PC-9 (cell line): Measurements from ENCODE around the gene AADACL2. TPM values are rescaled to one million over a fixed set of nuclear protein-coding genes. Genes with fewer than 3 reads are reported as not detected.

Source experiments
- Bru-seq: library from RNA; stranded (reverse); fragments of 400-500 nt; gene quantifications from one replicate; lab custom pipeline; 2021; lab: Mats Ljungman, UMichigan
- BruChase-seq, 2 experiments: library from RNA; stranded (reverse); fragments of 400-500 nt; gene quantifications; one replicate each; lab custom pipeline; 2021; lab: Mats Ljungman, UMichigan
- BruUV-seq: library from RNA; stranded (reverse); fragments of 400-500 nt; replicated peaks from 2 replicates; lab custom pipeline; 2021; lab: Mats Ljungman, UMichigan
- CTCF ChIA-PET: fragments of 300-600 bp; sonication (Branson Sonifier 250); formaldehyde crosslinking; loops from one replicate; lab custom pipeline; 2022; ENCODE audit warnings: antibody characterized with exemption; lab: Charles Lee
- POLR2A ChIA-PET: fragments of 300-600 bp; sonication (Branson Sonifier 250); formaldehyde crosslinking; loops from one replicate; lab custom pipeline; 2022; ENCODE audit warnings: antibody characterized with exemption; ENCODE audit not compliant: unreplicated experiment; lab: Charles Lee
- DNase-seq, 2 experiments: peaks; one replicate each; pipeline versions ENCODE4 v3.0.0 to v3.0.0-alpha.2; 2015 to 2022; ENCODE audit warnings: mixed read lengths in 1 of 2
- H2AFZ ChIP-seq: fragments of 200-600 bp; sonication (generic); 2 replicates; pipeline ENCODE4 v1.8.1; 2017; ENCODE audit warnings: antibody characterized with exemption
- H3F3A ChIP-seq: fragments of 200-600 bp; sonication (generic); 2 replicates; pipeline ENCODE4 v1.8.1; 2017; ENCODE audit warnings: antibody characterized with exemption, mild to moderate bottlenecking, low read depth; ENCODE audit not compliant: insufficient read depth
- H3K27ac ChIP-seq: fragments of 200-600 bp; sonication (generic); 2 replicates; pipeline ENCODE4 v1.6.1; 2016; ENCODE audit warnings: mixed run types
- H3K27me3 ChIP-seq: fragments of 200-600 bp; sonication (generic); 2 replicates; pipeline ENCODE4 v1.6.1; 2016; ENCODE audit warnings: low read depth, mixed run types; ENCODE audit not compliant: insufficient read depth
- H3K36me3 ChIP-seq: fragments of 200-600 bp; sonication (generic); 2 replicates; pipeline ENCODE4 v1.6.1; 2016; ENCODE audit warnings: low read depth, mixed run types
- H3K4me1 ChIP-seq: fragments of 200-600 bp; sonication (generic); replicated peaks from 2 replicates; pipeline ENCODE4 v1.6.1; 2016; ENCODE audit warnings: mixed run types; ENCODE audit not compliant: insufficient read depth
- H3K4me2 ChIP-seq: fragments of 200-600 bp; sonication (generic); 2 replicates; pipeline ENCODE4 v1.6.1; 2017; ENCODE audit warnings: mixed run types
- H3K4me3 ChIP-seq: fragments of 200-600 bp; sonication (generic); 2 replicates; pipeline ENCODE4 v1.6.1; 2016; ENCODE audit warnings: mixed run types
- H3K79me2 ChIP-seq: fragments of 200-600 bp; sonication (generic); 2 replicates; pipeline ENCODE4 v1.6.1; 2017; ENCODE audit warnings: low read depth, mixed run types
- H3K9me2 ChIP-seq: fragments of 200-600 bp; sonication (generic); 2 replicates; pipeline ENCODE4 v1.8.1; 2017; ENCODE audit warnings: mild to moderate bottlenecking; ENCODE audit not compliant: insufficient read depth
- H3K9me3 ChIP-seq: fragments of 200-600 bp; sonication (generic); 2 replicates; pipeline ENCODE4 v1.8.1; 2016; ENCODE audit warnings: low read depth; ENCODE audit not compliant: insufficient read depth
- H4K20me1 ChIP-seq: fragments of 200-600 bp; sonication (generic); 2 replicates; pipeline ENCODE4 v1.8.1; 2017; ENCODE audit not compliant: insufficient read depth
- CTCF ChIP-seq: fragments of 200-600 bp; sonication (generic); conservative IDR thresholded peaks from 2 replicates; pipeline ENCODE4 v1.6.1; 2017; ENCODE audit warnings: mixed run types, antibody characterized with exemption, mild to moderate bottlenecking, moderate library complexity
- EZH2 ChIP-seq: fragments of 200-600 bp; sonication (generic); IDR thresholded peaks from 2 replicates; pipeline ENCODE4 v1.8.0; 2017; ENCODE audit warnings: antibody characterized with exemption, low read depth
- intact Hi-C: fragments of 100-400 bp; cut with micrococcal nuclease; formaldehyde crosslinking; loops from one replicate; pipeline ENCODE4 v1.10.0; 2022; ENCODE audit not compliant: unreplicated experiment
- long read RNA-seq: library from polyadenylated mRNA; stranded (forward); transcript quantifications from one replicate; pipeline ENCODE4 v2.0.0, GENCODE V29; 2022
- total RNA-seq: library from RNA; stranded (reverse); gene quantifications from 2 replicates; pipeline ENCODE4 v1.2.3, GENCODE V29; 2021

AADACL2 gene
- total RNA-seq, result not detected in 2 replicates
- not detected for Bru-seq, nascent RNA
- BruChase-seq, experiment 1, labeled RNA remaining after a 2-hour chase, result not detected
- not detected for BruChase-seq, experiment 2, labeled RNA remaining after a 6-hour chase
- long read RNA-seq, result 0 reads

GRCh38 chr3:151733613-151734012, at the start of gene AADACL2:
Gene AADACL2 (plus strand): TSS chr3:151733927. CDS start chr3:151734036, 109 bp downstream.
- Histone ChIP-seq H3K36me3 (no peaks in the 10 kb centered on the region), H3K9me2 (no peaks in the 10 kb centered on the region), H3K79me2 (no peaks in the 10 kb centered on the region), H3K4me2 (no peak within 1 kb of the TSS), H2AFZ (no peak within 1 kb of the TSS), H3K4me3 (no peak within 1 kb of the TSS), H4K20me1 (no peaks in the 10 kb centered on the region), H3K27me3 (no peaks in the 10 kb centered on the region), H3F3A (no peaks in the 10 kb centered on the region), H3K4me1 (no peaks in the 10 kb centered on the region), H3K27ac (no peak within 1 kb of the TSS), H3K9me3 (no peaks in the 10 kb centered on the region)
- ChIA-PET CTCF (interaction anchor here (0.5 kb wide), 1 partner anchor 838 kb away, joined by 4 read pairs; no protein-coding TSS in a partner anchor), POLR2A (interaction anchor here (0.6 kb wide), 1 partner anchor 676 kb away, joined by 3 read pairs; no protein-coding TSS in a partner anchor)
- intact Hi-C loops, result no loop called here
- DNase-seq, result no peak
- BruUV-seq, result no TSS peak
- TF ChIP-seq CTCF (no peak), EZH2 (no peak)

GRCh38 chr3:151684094-151684493, 49.6 kb upstream of the AADACL2 start:
- POLR2A ChIA-PET, result no interaction called here
- no peak overlapping the region for H2AFZ ChIP-seq
- TF ChIP-seq CTCF (no peak), EZH2 (no peak)
- no peaks in the 10 kb centered on the region for H3K9me3 ChIP-seq
- H3K9me2 ChIP-seq, result 0 out of 2 replicates have a peak, but pooled peaks cover 6% of the 10 kb centered on the region
- CTCF ChIA-PET, result no interaction called here
- no peaks in the 10 kb centered on the region for H3K27me3 ChIP-seq
- BruUV-seq, result no TSS peak
- no peak overlapping the region for H3K27ac ChIP-seq
- intact Hi-C loops, result no loop called here
- DNase-seq, result no peak
- H3K4me3 ChIP-seq, result no peak overlapping the region
- H3F3A ChIP-seq, result no peaks in the 10 kb centered on the region
- no peaks in the 10 kb centered on the region for H3K79me2 ChIP-seq
- no peak overlapping the region for H3K4me2 ChIP-seq
- no peaks in the 10 kb centered on the region for H3K36me3 ChIP-seq
- no peaks in the 10 kb centered on the region for H3K4me1 ChIP-seq
- no peaks in the 10 kb centered on the region for H4K20me1 ChIP-seq

- no peak overlapping the region for H3K4me2 ChIP-seq
- ChIA-PET POLR2A (no interaction called here), CTCF (no interaction called here)
- DNase-seq, result no peak
- H3K4me3 ChIP-seq, result no peak overlapping the region
- 0 out of 2 replicates have a peak, but pooled peaks cover 6% of the 10 kb centered on the region for H3K9me2 ChIP-seq
- no peaks in the 10 kb centered on the region; the same call in 1 of the 2 replicates for H3K9me3 ChIP-seq
- no peaks in the 10 kb centered on the region for H3K79me2 ChIP-seq
- no peak overlapping the region for H2AFZ ChIP-seq
- no peaks in the 10 kb centered on the region for H3K4me1 ChIP-seq
- H3K27me3 ChIP-seq, result no peaks in the 10 kb centered on the region
- TF ChIP-seq CTCF (no peak), EZH2 (no peak)
- no peaks in the 10 kb centered on the region for H4K20me1 ChIP-seq
- intact Hi-C loops, result no loop called here
- no peaks in the 10 kb centered on the region for H3F3A ChIP-seq
- H3K27ac ChIP-seq, result no peak overlapping the region
- no TSS peak for BruUV-seq
- H3K36me3 ChIP-seq, result no peaks in the 10 kb centered on the region
Observed at GRCh38 chr3:151686257-151686656, 47.5 kb upstream of the AADACL2 start.
